Activated CD8-positive, alpha-beta memory T cell treated with anti-CD3 and anti-CD28 coated beads, Interleukin-2, amount 50 U/mL, for 4 hours (primary cell): ENCODE data around the gene AQP4.

Experiments used
- DNase-seq: peaks from one replicate; pipeline ENCODE4 v3.0.0-alpha.2; 2020

The AQP4 gene

GRCh38 chr18:26865557-26865956 lies at the start of gene AQP4:
Gene AQP4, minus strand, starts transcription at chr18:26865707. Its CDS starts 18 bp downstream, at chr18:26865689.
- no peak for DNase-seq

- DNase-seq: no peak
Measured at GRCh38 chr18:26911840-26912239, 46.3 kb upstream of the AQP4 start.

- no peak for DNase-seq
Measured at GRCh38 chr18:26909599-26910290, 44.2 kb upstream of the AQP4 start.

- no peak for DNase-seq
Measured at GRCh38 chr18:26908906-26909305, 43.4 kb upstream of the AQP4 start.

GRCh38 chr18:26902291-26902690 lies 36.8 kb upstream of the AQP4 start:
- DNase-seq: no peak

GRCh38 chr18:26901020-26901419 lies 35.5 kb upstream of the AQP4 start:
- DNase-seq: no peak

GRCh38 chr18:26894426-26894825 lies 28.9 kb upstream of the AQP4 start:
- no peak for DNase-seq

GRCh38 chr18:26893996-26894395 lies 28.5 kb upstream of the AQP4 start:
- DNase-seq: no peak

- no peak for DNase-seq
Measured at GRCh38 chr18:26888259-26888658, 22.8 kb upstream of the AQP4 start.

- DNase-seq: no peak
Measured at GRCh38 chr18:26875040-26875654, 9.6 kb upstream of the AQP4 start.

GRCh38 chr18:26874283-26874682 lies 8.8 kb upstream of the AQP4 start:
- no peak for DNase-seq

GRCh38 chr18:26869640-26870039 lies 4.1 kb upstream of the AQP4 start:
- DNase-seq: no peak

- no peak for DNase-seq
Measured at GRCh38 chr18:26868968-26869586, 3.6 kb upstream of the AQP4 start.

- no peak for DNase-seq
Measured at GRCh38 chr18:26867471-26867870, 2.0 kb upstream of the AQP4 start.

GRCh38 chr18:26864658-26865057 lies 849 bp downstream of the AQP4 start:
- DNase-seq: no peak

- no peak for DNase-seq
Measured at GRCh38 chr18:26863921-26864497, 1.5 kb downstream of the AQP4 start.

- no peak for DNase-seq
Measured at GRCh38 chr18:26863122-26863879, 2.2 kb downstream of the AQP4 start.

GRCh38 chr18:26862084-26862483 lies 3.4 kb downstream of the AQP4 start:
- DNase-seq: no peak

GRCh38 chr18:26854292-26854881 lies 11.1 kb downstream of the AQP4 start:
- DNase-seq: no peak

GRCh38 chr18:26853401-26853800 lies 12.1 kb downstream of the AQP4 start:
- DNase-seq: no peak

- no peak for DNase-seq
Measured at GRCh38 chr18:26843760-26844159, 21.7 kb downstream of the AQP4 start.

GRCh38 chr18:26840965-26841364 lies 24.5 kb downstream of the AQP4 start:
- DNase-seq: no peak

GRCh38 chr18:26839609-26840008 lies 25.9 kb downstream of the AQP4 start:
- no peak for DNase-seq
